Activated T-cell treated with anti-CD3 and anti-CD28 coated beads, Interleukin-2, amount 50 U/mL, for 72 hours (primary cell): ENCODE results near the gene SPDYE2. TPM values are rescaled to one million over a fixed set of nuclear protein-coding genes. Genes with fewer than 3 reads are reported as not detected.
"Not testable (repeated sequence)": the region's sequence is repeated elsewhere in the genome, so short reads cannot be mapped to it uniquely, and the experiment has no call there.

ENCODE experiments used
- ATAC-seq, 2 donors: fragments of 150-1000 bp; cut with Tn5 transposase; replicated peaks in 1 of 2; 2 replicates each; pipeline ENCODE4 v1.10.0; 2021; ENCODE audit warnings: moderate library complexity in 2 of 2, mild to moderate bottlenecking in 1 of 2
- DNase-seq, 2 donors: peaks; one replicate each; pipeline ENCODE4 v3.0.0; 2021 to 2022; ENCODE audit warnings: mixed read lengths in 1 of 2
- H3K27ac Mint-ChIP-seq: one replicate; pipeline ENCODE4 v1.8.0; 2022; ENCODE audit warnings: mild to moderate bottlenecking, moderate library complexity, mixed read lengths
- H3K27me3 Mint-ChIP-seq: one replicate; pipeline ENCODE4 v1.8.0; 2022; ENCODE audit warnings: low read depth, mixed read lengths
- H3K36me3 Mint-ChIP-seq, 2 donors: one replicate each; pipeline ENCODE4 v1.8.0; 2022; ENCODE audit warnings: mixed read lengths in 2 of 2, mild to moderate bottlenecking in 1 of 2; ENCODE audit not compliant: insufficient read depth in 2 of 2
- H3K4me1 Mint-ChIP-seq: one replicate; pipeline ENCODE4 v1.8.0; 2022; ENCODE audit warnings: low read depth, mixed read lengths
- H3K4me3 Mint-ChIP-seq, 2 donors: one replicate each; pipeline ENCODE4 v1.8.0; 2022; ENCODE audit warnings: mild to moderate bottlenecking in 2 of 2, mixed read lengths in 2 of 2, moderate library complexity in 2 of 2
- H3K9me3 Mint-ChIP-seq, 2 donors: one replicate each; pipeline ENCODE4 v1.8.0; 2022; ENCODE audit warnings: mixed read lengths in 2 of 2
- total RNA-seq, 2 donors: library from RNA; stranded (reverse); gene quantifications; one replicate each; pipeline ENCODE4 v1.2.3, GENCODE V29; 2022

SPDYE2 gene
- total RNA-seq, 2 donors from 2014 or later = not detected

DNA sequence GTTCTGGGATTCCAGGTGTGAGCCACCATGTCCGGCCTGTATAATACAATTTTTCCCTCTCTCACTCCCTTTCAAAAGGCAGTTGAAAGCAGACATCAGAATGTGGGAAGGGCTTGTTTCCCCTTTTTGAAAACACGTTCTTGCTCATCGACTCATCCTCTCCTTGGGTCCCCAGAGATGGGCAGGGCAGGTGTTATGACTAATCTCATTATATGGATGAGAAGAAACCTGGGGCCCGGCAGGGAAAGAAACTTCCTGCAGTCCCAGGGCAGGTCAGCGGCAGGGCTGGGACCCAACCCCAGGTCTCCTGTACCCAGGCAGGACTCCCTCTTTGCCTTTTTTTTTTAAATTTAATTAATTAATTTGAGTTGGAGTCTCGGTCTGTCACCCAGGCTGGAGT lies 4.7 kb upstream of the SPDYE2 start:
- not testable (repeated sequence) for H3K36me3 Mint-ChIP-seq, H3K4me3 Mint-ChIP-seq, H3K27me3 Mint-ChIP-seq, DNase-seq, H3K4me1 Mint-ChIP-seq, H3K9me3 Mint-ChIP-seq, H3K27ac Mint-ChIP-seq
- ATAC-seq = peak; percentile 30 to 36

DNA sequence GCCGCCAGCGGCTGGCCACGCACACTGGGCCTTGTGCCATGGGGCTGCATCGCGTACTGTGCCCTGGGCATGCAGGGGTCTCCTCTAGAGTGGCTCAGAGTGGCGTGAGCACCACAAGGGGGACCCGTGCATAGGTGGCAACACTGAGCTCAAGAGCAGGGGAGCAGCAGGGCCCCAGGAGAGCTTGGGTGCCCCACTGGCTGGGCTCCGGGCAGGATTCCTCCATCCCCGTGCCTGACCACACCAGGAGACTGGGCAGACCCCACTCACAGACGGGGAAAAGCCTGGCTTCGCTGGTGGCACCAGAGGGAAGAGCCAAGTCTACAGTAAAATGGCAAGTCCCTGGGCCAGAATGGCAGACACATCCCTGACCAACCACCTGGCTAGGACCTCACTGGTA lies 17.6 kb downstream of the SPDYE2 start:
- H3K4me3 Mint-ChIP-seq, H3K27ac Mint-ChIP-seq, DNase-seq, H3K4me1 Mint-ChIP-seq, H3K27me3 Mint-ChIP-seq, H3K36me3 Mint-ChIP-seq, H3K9me3 Mint-ChIP-seq, ATAC-seq: not testable (repeated sequence)

DNA sequence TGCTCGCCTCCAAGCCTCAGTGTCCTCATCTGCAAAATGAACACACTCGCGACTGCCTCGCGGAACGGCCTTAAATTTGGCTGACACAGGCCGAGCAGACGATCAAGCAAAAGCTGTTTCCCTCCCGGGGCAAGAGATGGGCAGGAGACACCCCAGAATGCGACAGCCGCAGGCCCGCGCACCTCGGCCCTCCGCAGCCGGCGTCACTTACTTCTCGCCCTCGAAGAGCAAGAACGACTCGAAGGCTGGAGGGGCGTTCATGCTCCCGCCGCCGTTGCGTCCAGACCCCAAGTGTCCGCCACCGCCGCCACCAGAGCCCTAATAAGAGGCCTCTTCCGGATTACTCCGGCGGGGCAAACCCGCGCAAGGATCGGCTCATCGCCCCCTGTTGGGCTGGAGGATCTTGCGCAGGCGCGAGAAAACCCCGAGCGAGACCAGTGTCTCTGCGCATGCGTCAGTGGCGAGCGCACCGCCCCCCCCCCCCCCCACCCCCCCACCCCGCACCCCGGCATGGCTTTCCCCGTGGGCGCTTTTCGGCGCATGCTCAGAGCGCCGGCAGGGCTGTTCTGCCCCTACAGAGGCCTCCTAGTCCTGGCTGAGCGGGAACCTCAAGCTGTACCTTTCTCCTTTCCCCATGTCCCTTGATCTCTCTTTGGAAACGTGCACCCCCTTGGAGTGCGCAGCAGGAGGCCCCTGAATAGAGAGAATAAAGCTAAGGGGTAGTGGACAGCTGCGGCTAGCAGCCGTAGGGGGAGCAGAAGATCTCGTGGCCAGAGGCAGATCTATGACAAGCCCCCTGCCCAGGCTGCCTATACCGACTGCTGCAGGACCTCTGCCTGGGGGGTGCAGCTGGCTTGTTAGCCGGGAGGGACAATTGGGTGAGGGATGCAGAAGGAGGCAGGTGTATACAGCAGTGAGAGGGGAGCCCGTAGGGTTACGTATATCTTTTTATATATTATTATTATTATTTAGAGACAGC lies 21.5 kb downstream of the SPDYE2 start, which contains the start of gene POLR2J3:
POLR2J3 (minus strand) TSS at position 323 of the 979 bp plus-strand sequence; CDS start at position 261, 62 bp downstream.
- not testable (repeated sequence) for H3K9me3 Mint-ChIP-seq, H3K36me3 Mint-ChIP-seq, H3K4me1 Mint-ChIP-seq, H3K27me3 Mint-ChIP-seq
- peak; percentile 87 for ATAC-seq
- DNase-seq = peak; percentile 97 to 100
- H3K27ac Mint-ChIP-seq = peak within 1 kb of the TSS; percentile 88
- H3K4me3 Mint-ChIP-seq = peak within 1 kb of the TSS; percentile 88 to 93

DNA sequence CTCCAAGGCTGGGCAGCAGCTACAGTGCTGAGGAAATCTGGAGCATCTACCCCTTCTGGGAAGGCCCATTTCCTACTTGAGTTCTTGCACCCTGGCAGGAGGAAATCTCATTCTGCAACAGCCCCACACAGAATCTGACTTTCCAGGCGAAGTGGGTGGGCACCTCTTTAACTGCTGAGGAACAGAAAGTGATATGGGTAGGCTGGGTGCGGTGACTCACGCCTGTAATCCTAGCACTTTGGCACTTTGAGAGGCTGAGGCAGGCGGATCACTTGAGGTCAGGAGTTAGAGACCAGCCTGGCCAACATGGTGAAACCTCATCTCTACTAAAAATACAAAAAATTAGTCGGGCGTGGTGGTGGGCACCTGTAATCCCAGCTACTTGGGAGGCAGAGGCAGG lies 23.6 kb downstream of the SPDYE2 start:
- DNase-seq, H3K9me3 Mint-ChIP-seq, ATAC-seq, H3K4me1 Mint-ChIP-seq, H3K27ac Mint-ChIP-seq, H3K36me3 Mint-ChIP-seq, H3K4me3 Mint-ChIP-seq, H3K27me3 Mint-ChIP-seq: not testable (repeated sequence)

DNA sequence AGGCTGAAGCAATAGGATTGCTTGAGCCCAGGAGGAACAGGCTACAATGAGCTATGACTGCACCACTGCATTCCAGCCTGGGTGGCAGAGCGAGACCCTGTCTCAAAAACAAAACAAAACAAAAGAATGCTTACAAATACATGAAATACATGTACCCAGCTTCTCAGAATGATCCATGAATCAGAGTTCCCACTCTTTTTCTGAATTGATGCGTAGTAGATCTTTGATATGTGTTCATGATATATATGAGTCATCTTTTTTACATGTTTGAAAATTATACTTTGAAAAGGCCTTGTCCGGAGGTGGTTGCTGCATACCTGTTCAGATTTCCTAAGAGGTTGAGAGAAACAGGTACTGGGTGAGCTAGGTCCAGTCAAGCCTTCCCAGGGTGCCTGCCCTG lies 25.3 kb downstream of the SPDYE2 start:
- H3K4me3 Mint-ChIP-seq = peak overlapping the region in 1 of 2 donors; percentile 55
- not testable (repeated sequence) for H3K9me3 Mint-ChIP-seq, DNase-seq, H3K4me1 Mint-ChIP-seq, H3K27me3 Mint-ChIP-seq, H3K36me3 Mint-ChIP-seq
- peak overlapping the region; percentile 72 for H3K27ac Mint-ChIP-seq
- ATAC-seq = peak; percentile 38 to 48

DNA sequence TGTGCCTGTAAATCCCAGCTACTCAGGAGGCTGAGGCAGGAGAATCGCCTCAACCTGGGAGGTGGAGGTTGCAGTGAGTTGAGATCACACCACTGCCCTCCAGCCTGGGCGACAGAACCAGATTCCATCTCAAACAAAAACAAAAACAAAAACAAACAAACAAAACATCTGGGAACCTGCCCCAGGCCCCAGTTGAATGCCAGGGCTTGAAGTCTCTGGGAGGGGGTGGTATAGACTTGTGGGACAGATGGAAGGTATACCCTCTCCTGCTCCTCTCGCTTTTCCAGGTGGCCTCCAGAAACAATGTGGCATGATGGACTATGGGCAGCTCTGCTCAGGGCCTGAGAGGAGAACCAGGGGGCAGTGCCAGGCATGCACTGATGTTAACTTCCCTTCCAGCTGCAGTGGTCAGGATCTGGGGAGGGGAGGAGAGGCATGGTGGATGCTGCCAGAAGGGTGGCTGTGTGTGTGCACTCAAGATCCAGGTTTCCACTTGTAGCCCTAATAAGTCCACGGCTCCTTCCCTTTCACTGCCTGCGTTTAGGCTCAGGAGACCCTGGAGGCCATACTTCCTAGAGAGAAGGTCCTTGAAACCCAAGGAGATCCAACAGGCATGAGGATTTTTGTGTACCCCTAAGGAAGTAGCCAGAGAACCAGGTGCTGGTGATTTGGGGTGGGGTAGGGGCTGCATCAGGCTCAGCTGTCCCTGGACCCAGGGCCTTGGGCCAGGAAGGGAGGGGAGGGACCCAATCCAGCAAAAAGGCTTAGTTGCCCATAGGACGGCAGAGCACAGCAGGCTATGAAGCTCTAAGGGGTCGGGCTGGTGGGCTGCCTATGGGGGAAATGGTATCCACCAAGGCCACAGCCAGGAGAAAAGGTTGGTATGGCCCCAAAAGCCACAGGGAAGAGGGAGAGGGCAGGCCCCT lies 26.6 kb downstream of the SPDYE2 start:
- H3K36me3 Mint-ChIP-seq, H3K4me3 Mint-ChIP-seq, DNase-seq, ATAC-seq, H3K27me3 Mint-ChIP-seq, H3K9me3 Mint-ChIP-seq, H3K27ac Mint-ChIP-seq, H3K4me1 Mint-ChIP-seq: not testable (repeated sequence)

DNA sequence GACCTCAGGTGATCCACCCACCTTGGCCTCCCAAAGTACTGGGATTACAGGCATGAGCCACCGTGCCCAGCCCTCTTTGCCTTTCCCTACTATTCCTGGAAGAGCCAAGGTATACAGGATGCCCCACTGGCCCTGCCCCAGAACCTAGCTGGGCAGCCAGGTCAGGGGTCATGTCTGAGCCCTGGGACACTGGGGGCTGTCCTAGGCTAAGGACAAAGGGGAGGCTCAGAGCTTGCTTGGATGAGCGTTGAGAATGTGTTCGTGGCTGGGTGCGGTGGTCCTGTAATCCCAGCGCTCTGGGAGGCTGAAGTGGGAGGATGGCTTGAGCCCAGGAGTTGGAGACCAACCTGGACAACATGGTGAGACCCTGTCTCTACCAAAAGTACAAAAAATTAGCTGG lies 27.5 kb downstream of the SPDYE2 start:
- DNase-seq, H3K27ac Mint-ChIP-seq, H3K4me3 Mint-ChIP-seq, ATAC-seq, H3K27me3 Mint-ChIP-seq, H3K36me3 Mint-ChIP-seq, H3K9me3 Mint-ChIP-seq, H3K4me1 Mint-ChIP-seq: not testable (repeated sequence)

DNA sequence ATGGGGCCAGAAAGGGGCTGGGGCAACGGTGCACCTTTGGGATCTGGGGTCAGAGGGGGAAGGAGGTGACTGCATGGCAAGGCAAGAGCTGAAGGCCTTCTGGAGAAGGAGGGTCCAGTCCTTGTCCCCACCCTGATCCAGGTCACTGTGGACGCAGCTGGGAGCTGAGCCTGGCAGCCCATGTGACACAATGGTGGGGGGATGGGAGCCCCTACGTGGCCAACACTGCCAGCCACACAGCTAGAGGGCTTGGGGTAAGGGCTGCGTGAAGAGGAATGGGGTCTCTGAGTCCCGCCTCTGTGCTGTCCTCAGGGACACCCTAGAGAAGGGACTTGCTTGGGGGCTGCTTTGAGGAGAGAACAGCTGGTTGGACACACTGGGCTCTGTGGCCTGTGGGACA lies 30.7 kb downstream of the SPDYE2 start:
- not testable (repeated sequence) for H3K9me3 Mint-ChIP-seq, H3K27ac Mint-ChIP-seq, ATAC-seq

DNA sequence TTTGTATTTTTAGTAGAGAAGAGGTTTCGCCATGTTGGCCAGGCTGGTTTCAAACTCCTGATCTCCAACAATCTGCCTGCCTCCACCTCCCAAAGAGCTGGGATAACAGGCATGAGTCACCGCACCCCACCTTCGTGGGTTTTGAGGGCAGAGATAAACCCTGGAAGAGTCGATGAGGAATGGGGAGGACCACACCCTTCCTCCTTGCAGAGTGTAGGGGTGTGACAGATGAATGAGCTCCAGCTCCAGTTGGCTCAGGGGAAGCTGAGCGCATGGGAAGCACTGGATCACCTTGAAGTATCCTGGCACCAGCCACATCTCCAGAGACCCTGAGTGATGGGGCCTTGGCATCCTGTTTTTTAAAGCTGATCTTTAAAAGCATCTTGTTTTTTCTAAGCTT lies 32.5 kb downstream of the SPDYE2 start:
- DNase-seq, H3K27me3 Mint-ChIP-seq, H3K36me3 Mint-ChIP-seq, H3K27ac Mint-ChIP-seq, H3K9me3 Mint-ChIP-seq, H3K4me3 Mint-ChIP-seq, H3K4me1 Mint-ChIP-seq, ATAC-seq: not testable (repeated sequence)

More for the DNA sequence above, 30.7 kb downstream of the SPDYE2 start:
- not testable (repeated sequence) for H3K4me3 Mint-ChIP-seq, DNase-seq, H3K4me1 Mint-ChIP-seq, H3K36me3 Mint-ChIP-seq, H3K27me3 Mint-ChIP-seq

DNA sequence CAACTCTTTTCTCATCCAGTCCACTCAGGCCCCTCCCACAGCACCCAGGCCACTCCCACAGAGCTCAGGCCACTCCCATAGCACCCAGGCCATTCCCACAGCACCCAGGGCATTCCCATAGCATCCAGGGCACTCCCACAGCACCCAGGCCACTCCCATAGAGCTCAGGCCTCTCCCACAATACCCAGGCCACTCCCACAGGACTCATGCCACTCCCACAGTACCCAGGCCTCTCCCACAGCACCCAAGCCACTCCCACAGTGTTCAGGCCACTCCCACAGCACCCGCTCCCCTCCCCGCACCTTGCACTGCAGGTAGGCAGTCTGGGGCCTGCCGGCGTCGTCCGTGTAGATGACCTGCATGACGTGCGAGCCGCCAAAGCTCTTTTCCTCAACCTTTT lies 38.8 kb downstream of the SPDYE2 start:
- not testable (repeated sequence) for DNase-seq, H3K27me3 Mint-ChIP-seq, H3K27ac Mint-ChIP-seq, H3K9me3 Mint-ChIP-seq, H3K4me3 Mint-ChIP-seq, H3K36me3 Mint-ChIP-seq, H3K4me1 Mint-ChIP-seq
- peak; percentile 58 to 65 for ATAC-seq

DNA sequence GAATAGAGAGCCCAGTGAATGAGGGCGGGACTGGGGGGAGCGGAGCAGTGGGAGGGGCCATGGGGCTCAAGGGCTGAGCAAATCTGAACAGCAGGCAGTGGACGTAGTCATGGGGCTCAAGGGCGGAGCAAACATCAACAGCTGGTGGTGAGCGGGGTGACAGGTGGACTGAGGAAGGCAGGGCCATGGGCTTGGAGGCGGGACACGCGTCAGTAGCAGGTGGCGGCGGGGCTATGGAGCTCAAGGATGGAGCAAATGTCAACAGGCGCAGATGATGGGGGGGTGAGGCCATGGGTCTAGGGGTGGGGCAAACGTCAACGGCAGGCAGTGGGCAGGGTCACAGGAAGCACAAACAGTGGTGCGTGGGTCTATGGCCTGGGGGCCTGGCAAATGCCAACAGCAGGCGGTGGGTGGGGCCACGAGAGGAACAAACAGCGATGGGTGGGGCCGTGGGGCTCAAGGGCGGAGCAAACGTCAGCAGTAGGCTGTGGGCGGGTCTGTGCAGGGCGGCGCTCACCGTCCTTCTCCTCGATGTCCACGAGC lies 41.5 kb downstream of the SPDYE2 start:
- not testable (repeated sequence) for H3K9me3 Mint-ChIP-seq, H3K36me3 Mint-ChIP-seq, H3K27me3 Mint-ChIP-seq, H3K4me1 Mint-ChIP-seq, H3K4me3 Mint-ChIP-seq, H3K27ac Mint-ChIP-seq, DNase-seq
- ATAC-seq = peak; percentile 65 to 72

DNA sequence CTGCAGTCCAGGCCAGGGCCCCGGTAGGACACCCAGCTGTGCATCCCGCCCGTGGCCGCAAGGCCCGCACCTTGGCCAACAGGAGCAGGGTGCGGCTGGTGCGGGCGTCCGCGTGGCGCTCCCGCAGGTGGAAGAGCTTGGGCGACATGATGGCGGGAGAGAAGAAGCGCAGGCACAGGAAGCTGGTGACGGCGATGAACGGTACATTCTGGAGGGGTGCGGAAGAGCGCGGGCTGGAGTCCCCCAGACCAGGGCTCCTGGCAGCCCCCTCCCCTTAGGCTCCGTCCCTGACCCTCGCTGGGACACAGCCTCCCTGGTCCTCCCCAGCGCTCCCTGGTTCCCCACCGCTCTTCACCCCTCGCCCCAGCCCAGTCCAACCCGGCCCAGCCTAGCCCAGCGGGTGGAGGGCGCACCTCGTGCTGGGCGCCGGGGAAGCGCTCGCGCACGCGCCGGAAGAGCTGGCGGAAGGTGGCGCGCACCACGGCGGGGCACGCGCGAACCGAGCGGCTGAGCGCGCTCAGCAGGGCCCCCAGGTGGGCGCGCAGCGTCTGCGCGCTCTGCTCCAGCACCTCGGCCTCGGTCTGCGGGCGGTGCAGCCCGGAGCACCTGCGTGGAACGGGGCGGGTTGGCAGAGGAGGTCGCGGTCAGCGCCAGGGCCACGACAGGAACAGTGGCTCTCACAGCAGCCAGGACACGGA lies 42.8 kb downstream of the SPDYE2 start:
- DNase-seq, H3K27ac Mint-ChIP-seq, H3K9me3 Mint-ChIP-seq, H3K4me1 Mint-ChIP-seq, H3K36me3 Mint-ChIP-seq, H3K27me3 Mint-ChIP-seq, H3K4me3 Mint-ChIP-seq: not testable (repeated sequence)
- peak; percentile 69 to 76 for ATAC-seq
